ENCODE measurements around the gene ELP6. TPM values are rescaled to one million over a fixed set of nuclear protein-coding genes. Genes with fewer than 3 reads are reported as not detected.
A peak's percentile ranks its signal among the peaks of the same experiment; 100 is the strongest.

Gene ELP6, protein sequence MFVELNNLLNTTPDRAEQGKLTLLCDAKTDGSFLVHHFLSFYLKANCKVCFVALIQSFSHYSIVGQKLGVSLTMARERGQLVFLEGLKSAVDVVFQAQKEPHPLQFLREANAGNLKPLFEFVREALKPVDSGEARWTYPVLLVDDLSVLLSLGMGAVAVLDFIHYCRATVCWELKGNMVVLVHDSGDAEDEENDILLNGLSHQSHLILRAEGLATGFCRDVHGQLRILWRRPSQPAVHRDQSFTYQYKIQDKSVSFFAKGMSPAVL
- 18.7 TPM for total RNA-seq

DNA sequence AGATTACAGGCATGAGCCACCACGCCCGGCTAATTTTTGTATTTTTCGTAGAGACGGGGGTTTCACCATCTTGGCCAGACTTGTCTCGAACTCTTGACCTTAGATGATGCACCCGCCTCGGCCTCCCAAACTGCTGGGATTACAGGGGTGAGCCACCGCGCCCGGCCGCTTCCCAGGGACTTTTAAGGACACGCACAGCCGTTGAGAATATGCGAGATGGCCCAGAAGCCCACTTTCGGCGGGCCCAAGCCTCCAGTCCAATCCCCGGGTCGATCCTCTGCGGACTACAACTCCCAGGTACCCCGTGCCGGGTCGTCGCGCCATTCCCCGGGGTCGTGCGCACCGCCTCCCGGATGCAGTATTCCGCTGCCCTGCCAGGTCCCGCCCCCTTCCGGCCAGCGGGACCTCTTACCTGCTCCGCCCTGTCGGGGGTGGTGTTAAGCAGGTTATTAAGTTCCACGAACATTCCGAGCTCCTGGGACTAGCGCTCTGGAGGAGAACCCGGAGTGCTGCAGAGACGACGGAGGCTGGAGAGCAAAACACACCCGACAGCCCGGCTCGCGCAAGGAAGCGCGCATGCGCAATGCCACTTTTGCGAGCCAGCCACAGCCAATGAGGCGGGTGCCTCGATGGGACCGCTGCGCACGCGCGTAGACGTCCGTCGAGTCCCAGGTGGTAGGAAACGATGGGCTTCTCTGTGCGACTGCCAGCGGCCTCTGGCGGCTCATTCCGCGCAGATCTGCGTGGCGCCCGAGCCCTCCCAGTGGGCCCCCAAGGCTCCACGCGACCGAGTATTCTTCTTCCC lies at the start of gene ELP6:
ELP6 (minus strand) TSS at position 588 of the 805 bp plus-strand sequence; CDS start at position 466, 122 bp downstream.
- DNase-seq (ENCODE audit: low spot score) (peak; percentile 98), ATAC-seq (peak; percentile 96)

DNA sequence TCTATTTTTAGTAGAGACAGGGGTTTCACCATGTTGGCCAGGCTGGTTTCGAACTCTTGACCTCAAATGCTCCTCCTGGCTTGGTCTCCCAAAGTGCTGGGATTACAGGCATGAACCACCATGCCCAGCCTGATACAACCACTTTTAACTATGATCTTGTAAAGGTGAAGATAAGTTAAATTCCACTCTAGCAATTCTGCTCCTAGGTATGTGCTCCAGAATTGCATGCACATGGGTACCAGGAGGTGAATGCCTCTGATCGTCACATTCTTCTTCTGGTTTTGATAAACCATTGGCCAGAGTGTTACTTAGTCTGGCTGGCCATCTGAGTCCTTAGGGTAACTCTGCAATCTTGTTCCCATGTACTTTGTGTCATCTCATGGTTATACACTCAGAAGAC lies 42.8 kb upstream of the ELP6 start:
- ATAC-seq (no peak), DNase-seq (ENCODE audit: low spot score) (no peak)

DNA sequence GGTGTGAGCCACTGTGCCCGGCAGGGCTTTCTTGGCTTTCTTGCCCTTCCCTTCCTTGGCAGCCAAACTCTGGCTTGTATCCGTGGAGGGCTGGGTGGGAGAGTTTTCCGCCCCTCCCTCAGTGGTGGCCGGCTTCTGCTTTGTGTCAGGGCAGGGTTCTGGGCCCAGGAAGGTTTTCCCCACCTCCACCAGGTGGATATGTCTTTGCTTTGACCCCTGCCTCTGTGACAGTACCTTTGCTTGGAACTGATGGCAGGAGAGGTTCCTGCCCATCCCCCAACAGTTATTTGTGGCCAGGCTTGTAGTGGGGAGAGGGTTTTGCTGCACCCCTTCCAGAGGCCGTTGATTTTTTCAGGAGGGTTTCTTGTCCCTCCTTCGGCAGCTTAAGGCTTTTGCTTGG lies 40.8 kb upstream of the ELP6 start:
- no peak for ATAC-seq
- no peak for DNase-seq (ENCODE audit: low spot score)

DNA sequence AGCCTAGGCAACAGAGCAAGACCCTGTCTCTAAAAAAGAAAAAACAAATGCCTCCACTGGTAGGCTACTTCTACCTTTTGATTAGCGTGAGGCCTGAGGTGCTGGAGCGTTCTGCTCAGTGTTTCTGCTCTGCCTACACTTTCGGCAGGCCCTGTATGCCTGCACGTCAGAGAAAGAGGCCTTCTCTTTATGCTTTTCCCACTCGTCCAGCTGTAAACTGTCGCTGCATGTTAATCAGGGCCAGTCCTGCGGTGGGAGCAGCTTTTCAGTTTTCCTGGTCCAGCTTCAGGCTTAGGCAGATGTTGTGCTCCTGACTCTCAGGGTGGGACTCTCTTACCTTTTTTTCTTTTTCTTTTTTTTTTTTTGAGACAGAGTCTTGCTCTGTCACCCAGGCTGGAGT lies 39.9 kb upstream of the ELP6 start:
- no peak for DNase-seq (ENCODE audit: low spot score)
- no peak for ATAC-seq

DNA sequence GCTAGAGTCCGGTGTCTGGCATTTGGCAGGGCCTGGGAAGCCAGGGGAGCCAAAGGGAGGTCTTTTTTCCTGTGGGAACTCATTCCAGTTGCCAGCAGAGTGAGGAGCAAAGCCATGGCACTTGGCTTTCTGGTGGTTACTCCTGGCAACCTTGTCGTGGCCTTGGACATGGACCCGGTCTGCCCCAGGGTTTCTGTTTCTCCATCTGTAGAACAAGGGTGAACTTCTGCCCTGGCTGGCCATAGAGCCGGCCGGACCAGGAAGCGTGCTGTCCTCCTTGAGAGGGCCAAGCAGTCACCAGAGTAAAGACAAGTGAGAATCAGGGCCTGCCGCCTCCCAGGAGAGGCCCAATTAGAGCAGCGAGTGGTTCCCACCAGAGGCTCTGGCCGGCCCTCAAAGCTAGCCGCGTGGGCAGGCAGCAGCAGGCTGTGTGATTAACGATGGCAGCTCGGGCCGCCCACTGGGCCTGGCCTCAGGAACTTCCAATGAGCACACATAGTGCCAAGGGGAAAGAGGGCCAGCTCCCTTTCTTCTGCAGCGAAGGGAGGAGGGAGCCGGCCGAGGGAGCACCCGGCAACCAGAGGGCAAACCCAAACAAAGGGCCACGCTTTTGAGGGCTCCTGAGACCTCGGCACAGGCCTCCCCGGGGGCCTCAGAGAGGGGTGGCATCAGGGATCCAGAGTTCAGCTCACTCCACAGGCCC lies 29.1 kb upstream of the ELP6 start:
- DNase-seq (ENCODE audit: low spot score) (no peak), ATAC-seq (no peak)

DNA sequence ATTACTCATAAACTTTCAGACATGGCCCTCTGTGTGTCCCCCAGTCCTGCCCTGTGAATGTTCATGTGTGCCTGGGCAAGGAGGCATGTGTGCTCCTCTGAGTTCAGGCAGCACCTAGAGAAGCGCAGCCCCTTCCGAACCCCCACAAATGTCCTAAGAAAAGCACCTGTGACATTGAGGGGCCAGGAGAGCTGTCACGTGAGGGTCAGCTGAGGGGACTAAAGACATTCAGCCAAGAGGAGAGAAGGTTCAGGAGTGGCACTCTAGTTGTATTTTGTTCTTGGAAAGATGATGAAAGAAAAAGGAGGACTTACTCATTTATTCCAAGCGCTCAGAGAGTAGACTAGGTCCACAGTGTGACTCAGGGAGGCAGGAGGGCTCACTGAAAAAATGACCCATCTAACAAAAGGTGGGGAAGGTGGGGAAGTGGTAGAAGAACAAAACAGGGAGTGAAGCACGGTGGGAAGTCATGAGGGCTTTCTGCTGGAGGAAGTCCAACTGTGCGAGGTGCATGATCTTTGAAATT lies 28.1 kb upstream of the ELP6 start:
- ATAC-seq: no peak
- no peak for DNase-seq (ENCODE audit: low spot score)

DNA sequence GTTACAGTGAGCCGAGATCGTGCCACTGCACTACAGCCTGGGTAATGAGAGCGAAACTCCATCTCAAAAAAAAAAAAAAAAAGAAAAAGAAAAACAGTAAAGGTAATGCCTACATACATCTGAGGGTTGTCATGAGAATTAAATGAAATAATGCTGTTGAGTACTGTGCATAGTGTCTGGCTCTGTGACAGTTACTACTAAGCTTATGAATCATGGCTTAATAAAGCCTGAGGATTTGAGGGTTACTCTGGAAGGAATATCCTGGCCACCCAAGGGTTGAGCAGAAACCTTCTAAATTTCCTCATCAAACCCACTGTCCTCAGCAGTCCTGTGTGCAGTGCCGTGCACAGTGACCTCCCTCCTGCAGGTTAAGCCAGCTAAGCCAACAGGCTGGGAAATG lies 26.8 kb upstream of the ELP6 start:
- no peak for ATAC-seq
- DNase-seq (ENCODE audit: low spot score): no peak

DNA sequence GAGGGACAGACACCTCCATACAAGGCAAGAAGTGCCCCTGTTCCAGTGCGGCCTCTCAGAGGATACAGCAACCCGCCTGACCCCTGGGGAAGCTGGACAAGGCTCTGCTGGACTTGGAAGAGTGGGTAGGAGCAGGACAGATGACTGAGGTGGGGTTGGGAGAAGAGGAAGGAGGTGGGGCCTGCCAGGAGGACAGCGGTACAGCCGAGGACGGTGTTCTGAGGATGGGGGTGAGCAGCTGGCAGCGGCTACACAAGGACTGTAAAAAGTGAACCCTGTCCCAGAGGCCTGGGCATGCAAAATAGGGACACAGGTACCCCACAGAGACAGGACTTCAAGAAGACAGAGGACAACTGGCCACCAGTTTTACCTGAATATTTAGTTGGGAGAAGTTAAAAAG lies 23.5 kb upstream of the ELP6 start:
- DNase-seq (ENCODE audit: low spot score) (no peak), ATAC-seq (no peak)

DNA sequence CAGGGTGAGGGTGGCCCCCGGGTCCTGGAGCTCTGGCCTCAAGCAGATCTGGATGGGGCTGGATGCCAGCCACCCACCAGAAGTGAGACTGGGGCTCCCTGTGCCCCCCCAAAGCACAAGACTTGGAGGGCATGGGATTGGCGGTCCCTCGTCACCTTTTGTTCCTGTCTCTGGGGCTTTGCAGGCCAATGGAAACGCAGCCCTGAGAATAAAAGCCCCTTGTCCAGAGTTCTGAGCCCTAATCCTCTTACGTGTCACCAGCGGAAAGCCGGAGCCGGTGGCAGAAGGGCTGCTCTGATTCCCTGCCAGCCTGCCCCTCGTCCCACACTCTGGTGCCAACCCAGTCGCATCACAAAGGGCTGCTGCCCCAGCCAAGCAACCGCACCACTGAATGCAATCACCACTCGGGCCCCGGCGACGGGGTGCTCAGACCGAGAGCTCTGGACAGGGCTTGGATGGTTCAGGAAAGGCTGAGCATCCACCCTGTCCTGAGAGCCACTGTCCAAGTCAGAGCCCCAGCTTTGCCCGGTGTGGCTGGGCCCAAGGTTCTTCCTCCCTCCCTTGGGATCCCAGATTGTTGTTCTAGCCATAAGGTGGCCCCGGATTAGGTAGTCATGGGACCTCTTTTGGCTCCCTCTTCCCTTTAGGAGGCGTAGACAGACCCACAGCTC lies 22.8 kb upstream of the ELP6 start:
- DNase-seq (ENCODE audit: low spot score): no peak
- no peak for ATAC-seq

DNA sequence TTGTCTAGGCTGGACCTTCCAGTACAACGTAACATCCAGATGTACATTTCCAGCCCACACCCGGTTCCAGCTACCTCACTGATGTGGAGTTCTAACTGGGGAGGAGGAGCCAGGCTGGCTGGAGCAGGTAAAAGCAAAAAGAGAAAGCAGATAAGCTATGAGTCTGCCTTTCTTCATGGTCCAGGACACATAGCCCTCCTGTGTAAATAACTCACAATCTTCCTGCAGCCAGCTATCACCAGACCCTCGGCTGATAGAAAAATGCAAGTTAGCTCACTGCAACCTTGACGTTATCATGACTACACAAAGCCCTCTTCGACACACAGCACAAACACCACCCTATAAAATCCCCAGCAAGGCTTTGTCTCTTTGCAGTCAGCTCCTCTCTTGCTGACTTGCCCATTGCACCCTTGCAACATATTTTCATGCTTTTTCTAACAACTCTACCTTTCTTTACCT lies 20.5 kb upstream of the ELP6 start:
- ATAC-seq (no peak), DNase-seq (ENCODE audit: low spot score) (no peak)

DNA sequence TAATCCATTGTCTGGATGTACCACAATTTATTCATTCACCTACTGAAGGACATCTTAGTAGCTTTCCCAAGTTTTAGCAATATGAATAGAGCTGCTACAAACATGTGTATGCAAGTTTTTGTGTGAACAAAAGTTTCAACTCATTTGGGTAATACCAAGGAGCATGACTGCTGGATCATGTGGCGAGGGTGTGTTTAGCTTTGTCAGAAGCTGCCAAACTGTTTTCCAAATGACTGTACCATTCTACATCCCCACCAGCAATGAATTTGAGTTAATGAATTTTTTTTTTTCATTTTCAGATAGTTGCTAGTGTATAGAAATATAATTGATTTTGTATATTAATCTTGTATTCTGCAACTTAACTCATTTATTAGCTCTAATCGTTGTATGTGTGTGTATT lies 20.0 kb upstream of the ELP6 start:
- DNase-seq (ENCODE audit: low spot score) (no peak), ATAC-seq (no peak)

DNA sequence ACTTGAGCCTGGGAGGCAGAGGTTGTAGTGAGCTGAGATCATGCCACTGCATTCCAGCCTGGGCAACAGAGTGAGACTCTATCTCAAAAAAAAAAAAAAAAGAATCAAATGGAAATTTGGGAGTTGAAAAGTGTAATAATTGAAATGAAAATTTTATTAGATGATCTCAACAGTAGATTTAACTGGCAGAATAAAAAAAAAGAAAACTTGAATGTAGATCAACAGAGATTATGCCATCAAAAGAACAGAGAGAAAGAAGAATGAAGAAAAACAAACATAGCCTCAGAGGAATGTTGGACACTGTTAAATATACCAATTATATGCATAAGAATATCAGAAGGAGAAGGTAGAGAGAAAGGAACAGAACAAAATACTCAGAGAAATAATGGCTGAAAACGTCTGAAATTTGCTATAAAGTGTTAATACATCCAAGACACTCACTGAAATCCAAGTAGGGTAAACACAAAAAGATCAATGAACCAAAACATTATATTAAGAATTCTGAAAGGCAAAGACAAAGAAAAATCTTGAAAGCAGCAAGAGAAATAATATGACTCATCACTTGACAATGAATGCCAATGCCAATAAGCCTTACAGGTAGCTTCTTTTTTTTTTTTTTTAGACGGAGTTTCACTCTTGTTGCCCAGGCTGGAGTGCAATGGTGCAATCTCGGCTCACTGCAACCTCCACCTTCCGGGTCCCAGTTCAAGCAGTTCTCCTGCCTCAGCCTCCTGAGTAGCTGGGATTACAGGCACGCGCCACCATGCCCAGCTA lies 14.6 kb upstream of the ELP6 start:
- ATAC-seq: no peak
- no peak for DNase-seq (ENCODE audit: low spot score)

DNA sequence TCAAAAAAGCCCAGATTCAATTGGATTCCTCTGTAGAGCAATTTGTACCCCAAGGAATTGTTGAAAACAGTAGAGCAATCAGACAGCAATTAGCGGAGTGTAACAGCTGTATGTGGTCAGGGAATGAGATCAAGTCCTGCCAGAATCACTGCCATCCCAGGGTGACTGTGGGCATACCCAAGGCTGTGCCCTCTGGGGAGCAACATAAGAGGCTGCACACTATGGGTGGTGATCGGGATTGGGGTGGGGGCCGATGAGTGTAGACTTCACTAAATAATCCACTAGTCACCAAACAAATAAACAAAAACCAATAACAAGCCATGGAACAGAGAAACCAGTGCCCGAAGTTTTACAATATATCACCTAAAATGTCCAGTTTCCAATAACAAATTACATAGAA lies 12.1 kb upstream of the ELP6 start:
- DNase-seq (ENCODE audit: low spot score): no peak
- ATAC-seq: no peak

DNA sequence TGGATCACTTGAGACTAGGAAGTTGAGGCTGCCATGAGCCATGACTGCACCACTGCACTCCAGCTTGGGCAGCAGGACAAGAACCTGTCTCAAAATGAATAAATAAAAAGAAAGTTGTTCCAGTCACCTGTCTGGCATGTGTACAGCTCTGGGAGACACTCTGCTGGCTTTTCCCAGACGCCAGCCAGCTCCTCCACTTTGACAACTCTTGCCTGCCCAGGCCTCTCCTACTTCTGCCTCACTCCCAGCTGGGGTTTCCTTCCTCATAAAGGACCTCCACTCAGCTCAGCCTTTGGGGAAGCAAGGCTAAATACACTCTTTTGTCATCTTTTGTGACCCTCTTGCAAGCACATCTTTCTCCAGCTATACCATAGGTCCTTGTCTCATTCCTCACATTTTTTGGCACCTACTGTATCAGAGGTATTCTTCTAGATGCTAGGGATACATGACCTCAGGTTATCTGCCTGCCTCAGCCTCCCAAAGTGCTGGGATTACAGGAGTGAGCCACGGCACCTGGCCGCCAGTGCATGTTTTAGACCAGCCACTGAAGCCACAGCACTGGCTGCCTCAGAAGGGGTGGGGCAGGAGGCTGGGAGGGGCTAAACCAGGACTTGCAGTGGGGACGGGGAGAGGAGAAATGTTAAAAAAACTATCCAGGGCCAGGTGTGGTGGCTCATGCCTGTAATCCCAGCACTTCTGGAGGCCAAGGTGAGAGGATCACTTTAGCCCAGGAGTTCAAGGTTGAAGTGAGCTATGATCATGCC lies 10.0 kb upstream of the ELP6 start:
- no peak for DNase-seq (ENCODE audit: low spot score)
- ATAC-seq: no peak

DNA sequence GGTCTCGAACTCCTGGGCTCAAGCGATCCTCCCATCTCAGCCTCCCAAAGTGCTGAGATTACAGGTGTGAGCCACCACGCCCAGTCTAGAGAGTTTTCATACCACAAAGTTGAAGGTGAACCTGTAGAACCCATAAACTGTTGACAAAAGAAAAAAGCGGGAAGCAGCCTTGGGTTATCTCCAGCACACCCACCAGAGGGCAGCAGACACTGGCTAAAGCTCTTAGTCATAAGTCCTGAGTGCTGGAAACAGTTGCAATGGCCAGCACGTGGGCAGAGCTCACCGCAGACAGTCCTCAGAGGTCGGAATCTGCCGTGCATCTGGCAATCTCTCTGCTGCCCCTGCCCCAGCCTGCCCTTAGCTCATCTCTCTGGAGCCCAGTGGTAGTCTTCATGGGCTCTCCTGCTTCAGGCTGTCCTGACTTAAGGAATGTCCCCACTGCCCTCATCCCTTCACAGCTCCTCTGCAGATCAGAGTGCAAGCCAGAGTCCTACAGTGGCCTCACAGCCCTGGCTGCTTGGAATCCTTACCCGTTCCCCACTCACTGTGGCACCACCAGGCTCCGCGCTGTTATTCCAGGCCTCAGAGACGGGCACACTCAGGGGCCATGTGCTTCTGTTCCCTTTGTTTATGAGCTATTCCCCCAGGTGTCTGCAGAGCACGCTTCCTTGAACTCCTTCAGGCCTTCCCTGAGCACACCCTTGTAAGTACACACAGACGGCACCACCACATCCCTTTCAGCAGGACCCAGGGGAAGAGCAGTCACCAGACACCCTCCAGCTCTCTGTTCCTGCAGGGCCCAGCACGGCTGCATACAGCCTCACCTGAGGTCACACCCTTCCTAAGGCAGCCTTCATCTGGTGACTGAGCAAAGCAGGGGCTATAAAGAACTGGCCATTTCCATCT lies 8.8 kb upstream of the ELP6 start:
- peak; percentile 100 for ATAC-seq

DNA sequence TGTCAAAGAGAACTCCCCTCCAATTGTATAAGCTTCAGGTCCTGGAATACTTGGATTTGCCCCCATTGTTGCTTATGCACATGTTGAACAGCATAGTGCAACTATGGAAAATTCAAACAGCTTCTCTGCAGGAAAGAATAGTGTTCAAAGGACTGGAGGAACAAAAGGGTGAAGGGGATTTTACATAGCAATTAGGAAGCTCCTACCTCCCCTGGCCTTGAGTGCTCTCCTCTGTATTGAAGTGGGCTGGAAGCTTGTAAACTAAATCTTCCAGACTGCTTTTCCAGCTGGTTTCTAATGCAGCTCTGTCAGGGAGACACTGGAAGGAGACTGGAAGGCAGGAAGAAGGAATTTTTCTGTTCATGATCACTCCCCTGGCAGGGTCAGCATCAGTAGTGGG lies 7.2 kb upstream of the ELP6 start:
- ATAC-seq (no peak), DNase-seq (ENCODE audit: low spot score) (no peak)

More for the DNA sequence above, 8.8 kb upstream of the ELP6 start:
- peak; percentile 82 for DNase-seq (ENCODE audit: low spot score)

DNA sequence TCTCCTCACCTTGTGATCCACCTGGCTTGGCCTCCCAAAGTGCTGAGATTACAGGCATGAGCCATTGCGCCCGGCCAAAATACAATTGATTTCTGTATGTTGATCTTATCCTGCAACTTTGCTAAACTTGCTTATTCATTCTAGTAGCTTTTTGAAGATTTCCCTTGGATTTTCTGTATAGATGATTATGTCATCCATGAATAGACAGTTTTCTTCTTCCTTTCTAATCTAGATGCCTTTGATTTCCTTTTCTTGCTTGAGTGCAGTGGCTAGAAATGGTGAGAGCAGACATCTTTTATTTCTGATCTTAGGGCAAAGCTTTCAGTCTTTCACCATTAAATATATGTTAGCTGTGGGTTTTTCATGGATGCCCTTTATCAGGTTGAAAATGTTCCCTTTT lies 4.4 kb upstream of the ELP6 start:
- ATAC-seq (no peak), DNase-seq (ENCODE audit: low spot score) (no peak)

DNA sequence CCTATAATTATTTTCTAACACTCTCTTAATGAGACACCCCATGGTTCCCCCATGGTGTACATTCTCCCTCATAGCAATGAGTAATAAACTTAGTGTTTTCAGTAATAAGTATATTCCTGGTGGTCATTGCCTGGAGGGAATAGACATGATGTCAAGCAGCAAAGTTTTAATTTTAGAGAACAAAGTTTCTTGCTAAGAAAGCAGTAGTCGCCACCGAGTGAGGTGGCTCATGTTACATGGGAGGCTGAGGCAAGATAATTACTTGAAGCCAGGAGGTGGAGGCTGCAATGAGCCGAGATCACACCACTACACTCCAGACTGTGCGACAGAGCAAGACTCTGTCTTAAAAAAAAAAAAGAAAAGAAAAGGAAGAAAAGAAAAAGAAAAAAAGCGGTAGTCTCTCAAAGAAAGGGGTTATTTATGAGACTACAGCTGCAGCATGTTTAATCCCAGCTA lies 2.4 kb upstream of the ELP6 start:
- DNase-seq (ENCODE audit: low spot score) (no peak), ATAC-seq (no peak)

Measured in left lobe of liver (tissue), 2 donors.